Activated T-cell treated with anti-CD3 and anti-CD28 coated beads, Interleukin-2, amount 50 U/mL, for 4 hours (primary cell): ENCODE results near the gene KCNN3. TPM values are rescaled to one million over a fixed set of nuclear protein-coding genes. Genes with fewer than 3 reads are reported as not detected.

Experiments used
- ATAC-seq, 2 donors: fragments of 200-7000 bp; cut with Tn5 transposase; one replicate each; pipeline ENCODE4 v1.10.0; 2021
- DNase-seq: peaks from one replicate; pipeline ENCODE4 v3.0.0-alpha.2; 2020
- H3K27me3 Mint-ChIP-seq: one replicate; pipeline ENCODE4 v1.8.0; 2021; ENCODE audit warnings: low read depth, mixed read lengths
- H3K36me3 Mint-ChIP-seq: one replicate; pipeline ENCODE4 v1.8.0; 2022; ENCODE audit warnings: mixed read lengths; ENCODE audit not compliant: insufficient read depth
- H3K4me1 Mint-ChIP-seq: one replicate; pipeline ENCODE4 v1.8.0; 2021; ENCODE audit warnings: low read depth, mixed read lengths
- H3K4me3 Mint-ChIP-seq: one replicate; pipeline ENCODE4 v1.8.0; 2021; ENCODE audit warnings: mild to moderate bottlenecking, moderate library complexity, mixed read lengths
- H3K9me3 Mint-ChIP-seq: one replicate; pipeline ENCODE4 v1.8.0; 2021; ENCODE audit warnings: mixed read lengths
- total RNA-seq, 3 donors: library from RNA; stranded (reverse); gene quantifications; one replicate each; pipeline ENCODE4 v1.2.1, GENCODE V29; 2021

KCNN3 gene
- total RNA-seq, 3 donors from 2014 or later, result 0.35 to 0.51 (median 0.45) TPM

GRCh38 chr1:154797175-154797574, 72.9 kb downstream of the KCNN3 start:
- no peak for ATAC-seq
- Mint-ChIP-seq H3K4me1 (peaks cover 8% of the 10 kb centered on the region), H3K36me3 (no peaks in the 10 kb centered on the region)

GRCh38 chr1:154796303-154796892, 73.7 kb downstream of the KCNN3 start:
- H3K9me3 Mint-ChIP-seq, result no peaks in the 10 kb centered on the region
- no peak overlapping the region for H3K4me3 Mint-ChIP-seq
- H3K4me1 Mint-ChIP-seq, result peaks cover 15% of the 10 kb centered on the region
- no peak for ATAC-seq
- H3K27me3 Mint-ChIP-seq, result no peaks in the 10 kb centered on the region
- no peaks in the 10 kb centered on the region for H3K36me3 Mint-ChIP-seq
- DNase-seq, result no peak

More at GRCh38 chr1:154797175-154797574, 72.9 kb downstream of the KCNN3 start:
- H3K4me3 Mint-ChIP-seq, result no peak overlapping the region
- no peak for DNase-seq
- H3K27me3 Mint-ChIP-seq, result no peaks in the 10 kb centered on the region
- no peaks in the 10 kb centered on the region for H3K9me3 Mint-ChIP-seq

GRCh38 chr1:154794608-154795007, 75.5 kb downstream of the KCNN3 start:
- Mint-ChIP-seq H3K4me3 (no peak overlapping the region), H3K9me3 (no peaks in the 10 kb centered on the region), H3K27me3 (no peaks in the 10 kb centered on the region), H3K36me3 (no peaks in the 10 kb centered on the region), H3K4me1 (peaks cover 26% of the 10 kb centered on the region)
- ATAC-seq (no peak), DNase-seq (no peak)

- no peak for DNase-seq
- ATAC-seq, result no peak
- H3K27me3 Mint-ChIP-seq, result no peaks in the 10 kb centered on the region
- no peak overlapping the region for H3K4me3 Mint-ChIP-seq
- H3K36me3 Mint-ChIP-seq, result no peaks in the 10 kb centered on the region
- H3K4me1 Mint-ChIP-seq, result peaks cover 27% of the 10 kb centered on the region
- no peaks in the 10 kb centered on the region for H3K9me3 Mint-ChIP-seq
Measured at GRCh38 chr1:154793685-154794084, 76.4 kb downstream of the KCNN3 start.

GRCh38 chr1:154792899-154793298, 77.2 kb downstream of the KCNN3 start:
- Mint-ChIP-seq H3K4me1 (peaks cover 27% of the 10 kb centered on the region), H3K36me3 (no peaks in the 10 kb centered on the region), H3K27me3 (no peaks in the 10 kb centered on the region), H3K9me3 (no peaks in the 10 kb centered on the region), H3K4me3 (no peak overlapping the region)
- DNase-seq (no peak), ATAC-seq (no peak)

- Mint-ChIP-seq H3K4me1 (peaks cover 29% of the 10 kb centered on the region), H3K9me3 (no peaks in the 10 kb centered on the region), H3K36me3 (no peaks in the 10 kb centered on the region), H3K4me3 (peak overlapping the region; percentile 46), H3K27me3 (no peaks in the 10 kb centered on the region)
- ATAC-seq (peak; percentile 92 to 96), DNase-seq (peak; percentile 74)
Measured at GRCh38 chr1:154791292-154792166, 78.6 kb downstream of the KCNN3 start.

- ATAC-seq (no peak), DNase-seq (no peak)
- H3K27me3 Mint-ChIP-seq, result no peaks in the 10 kb centered on the region
- H3K4me1 Mint-ChIP-seq, result peaks cover 50% of the 10 kb centered on the region
- no peaks in the 10 kb centered on the region for H3K9me3 Mint-ChIP-seq
- H3K4me3 Mint-ChIP-seq, result no peak overlapping the region
- H3K36me3 Mint-ChIP-seq, result no peaks in the 10 kb centered on the region
Measured at GRCh38 chr1:154788886-154789285, 81.2 kb downstream of the KCNN3 start.

- H3K4me3 Mint-ChIP-seq, result no peak overlapping the region
- H3K9me3 Mint-ChIP-seq, result no peaks in the 10 kb centered on the region
- no peaks in the 10 kb centered on the region for H3K27me3 Mint-ChIP-seq
Measured at GRCh38 chr1:154788110-154788870, 81.8 kb downstream of the KCNN3 start.

GRCh38 chr1:154786804-154787570, 83.1 kb downstream of the KCNN3 start:
- H3K4me3 Mint-ChIP-seq, result no peak overlapping the region
- ATAC-seq, result no peak
- H3K9me3 Mint-ChIP-seq, result no peaks in the 10 kb centered on the region
- no peaks in the 10 kb centered on the region for H3K27me3 Mint-ChIP-seq
- peaks cover 48% of the 10 kb centered on the region for H3K4me1 Mint-ChIP-seq
- no peak for DNase-seq
- no peaks in the 10 kb centered on the region for H3K36me3 Mint-ChIP-seq

More at GRCh38 chr1:154788110-154788870, 81.8 kb downstream of the KCNN3 start:
- DNase-seq (no peak), ATAC-seq (no peak)
- Mint-ChIP-seq H3K4me1 (peaks cover 56% of the 10 kb centered on the region), H3K36me3 (no peaks in the 10 kb centered on the region)

- Mint-ChIP-seq H3K9me3 (no peaks in the 10 kb centered on the region), H3K4me1 (peaks cover 32% of the 10 kb centered on the region), H3K27me3 (no peaks in the 10 kb centered on the region), H3K4me3 (peak overlapping the region; percentile 3), H3K36me3 (no peaks in the 10 kb centered on the region)
- DNase-seq (peak; percentile 41), ATAC-seq (peak; percentile 96 to 97)
Measured at GRCh38 chr1:154784924-154785531, 85.1 kb downstream of the KCNN3 start.

GRCh38 chr1:154784416-154784815, 85.7 kb downstream of the KCNN3 start:
- peaks cover 32% of the 10 kb centered on the region for H3K4me1 Mint-ChIP-seq
- no peak for DNase-seq
- no peaks in the 10 kb centered on the region for H3K9me3 Mint-ChIP-seq
- no peak overlapping the region for H3K4me3 Mint-ChIP-seq
- no peaks in the 10 kb centered on the region for H3K27me3 Mint-ChIP-seq
- peak in 1 of 2 donors; percentile 13 for ATAC-seq
- H3K36me3 Mint-ChIP-seq, result no peaks in the 10 kb centered on the region

- DNase-seq (no peak), ATAC-seq (no peak)
- H3K9me3 Mint-ChIP-seq, result peaks cover under 1% of the 10 kb centered on the region
- H3K4me1 Mint-ChIP-seq, result peaks cover 30% of the 10 kb centered on the region
- H3K36me3 Mint-ChIP-seq, result no peaks in the 10 kb centered on the region
- no peak overlapping the region for H3K4me3 Mint-ChIP-seq
- no peaks in the 10 kb centered on the region for H3K27me3 Mint-ChIP-seq
Measured at GRCh38 chr1:154783976-154784375, 86.1 kb downstream of the KCNN3 start.

- Mint-ChIP-seq H3K27me3 (no peaks in the 10 kb centered on the region), H3K4me1 (peaks cover 23% of the 10 kb centered on the region), H3K36me3 (no peaks in the 10 kb centered on the region), H3K9me3 (peaks cover 4% of the 10 kb centered on the region), H3K4me3 (no peak overlapping the region)
- ATAC-seq, result no peak
- no peak for DNase-seq
Measured at GRCh38 chr1:154780541-154780940, 89.5 kb downstream of the KCNN3 start.
